ENCODE data around the gene CHRD.

- TF ChIP-seq EZH2 (IDR thresholded peaks at IDR 0.05) = no peak
- no peak for TF ChIP-seq POLR2AphosphoS5 (IDR thresholded peaks at IDR 0.05; ENCODE audit: borderline replicate concordance, low read depth, low read length)
- no peak for TF ChIP-seq FOXP2 (optimal IDR thresholded peaks at IDR 0.05; ENCODE audit: control extremely low read depth, extremely low read length, insufficient read depth)
Measured at GRCh38 chr3:184372911-184373310, 6.9 kb upstream of the CHRD start.

Measured in SK-N-MC (cell line).